Natural killer cell (primary cell): ENCODE data around the gene POU2F2. TPM values are rescaled to one million over a fixed set of nuclear protein-coding genes. Genes with fewer than 3 reads are reported as not detected.

ENCODE experiments used
- ATAC-seq, 3 donors: fragments of 150-1000 bp in 2 of 3; fragments of 200-7000 bp in 1 of 3; cut with Tn5 transposase; 1 replicate in 1 of 3; 2 replicates in 2 of 3; pipeline ENCODE4 v1.10.0; 2021; ENCODE audit warnings: mild to moderate bottlenecking in 2 of 3, moderate library complexity in 2 of 3
- DNase-seq, 2 donors: peaks; one replicate each; pipeline versions ENCODE4 v3.0.0 to v3.0.0-alpha.2; 2013 to 2021; ENCODE audit warnings: mixed read lengths in 1 of 2
- H3K27ac ChIP-seq: one replicate; pipeline ENCODE4 v1.5.1; 2013; ENCODE audit warnings: mild to moderate bottlenecking, low read length
- H3K27me3 ChIP-seq: one replicate; pipeline ENCODE4 v1.6.1; 2013; ENCODE audit warnings: low read length; ENCODE audit not compliant: control insufficient read depth, insufficient read depth
- H3K36me3 ChIP-seq: one replicate; pipeline ENCODE4 v1.6.1; 2013; ENCODE audit warnings: low read length; ENCODE audit not compliant: control insufficient read depth, insufficient read depth
- H3K4me1 ChIP-seq: one replicate; pipeline ENCODE4 v1.6.1; 2013; ENCODE audit warnings: low read length; ENCODE audit not compliant: control insufficient read depth, insufficient read depth
- H3K4me3 ChIP-seq: one replicate; pipeline ENCODE4 v1.5.1; 2013; ENCODE audit warnings: low read length
- H3K9me3 ChIP-seq: one replicate; pipeline ENCODE4 v1.6.1; 2013; ENCODE audit warnings: low read length; ENCODE audit not compliant: control insufficient read depth, insufficient read depth
- H3K27ac Mint-ChIP-seq, 2 donors: one replicate each; pipeline ENCODE4 v1.8.0; 2022; ENCODE audit warnings: mild to moderate bottlenecking in 2 of 2, mixed read lengths in 2 of 2, moderate library complexity in 1 of 2
- H3K27me3 Mint-ChIP-seq, 2 donors: one replicate each; pipeline ENCODE4 v1.8.0; 2022; ENCODE audit warnings: low read depth in 2 of 2, mixed read lengths in 2 of 2
- H3K36me3 Mint-ChIP-seq: one replicate; pipeline ENCODE4 v1.8.0; 2022; ENCODE audit warnings: mixed read lengths
- H3K4me1 Mint-ChIP-seq, 2 donors: one replicate each; pipeline ENCODE4 v1.8.0; 2022; ENCODE audit warnings: mixed read lengths in 2 of 2
- H3K4me3 Mint-ChIP-seq: one replicate; pipeline ENCODE4 v1.8.0; 2022; ENCODE audit warnings: mild to moderate bottlenecking, moderate library complexity, mixed read lengths
- H3K9me3 Mint-ChIP-seq, 2 donors: one replicate each; pipeline ENCODE4 v1.8.0; 2022; ENCODE audit warnings: mixed read lengths in 2 of 2
- CTCF ChIP-seq: fragments of 200-600 bp; IDR thresholded peaks from one replicate; pipeline ENCODE4 v1.8.0; 2022; ENCODE audit warnings: antibody characterized with exemption
- WGBS: methylation state at CpG from one replicate; pipeline ENCODE4 v1.1.7; 2013; ENCODE audit warnings: missing lambda C conversion rate; ENCODE audit not compliant: insufficient coverage; 5-methylcytosine and 5-hydroxymethylcytosine counted together
- intact Hi-C: fragments of 100-400 bp; cut with micrococcal nuclease; formaldehyde crosslinking; loops from one replicate; pipeline ENCODE4 v1.14.2; 2022
- total RNA-seq, 4 donors: library from RNA; stranded (reverse); fragments of 120-200 nt in 1 of 4; gene quantifications; one replicate each; pipeline versions ENCODE4 v1.2.3 to v1.2.4, GENCODE V29; 2013 to 2022

The POU2F2 gene
- total RNA-seq, 3 donors from 2014 or later (not counting 1 experiment from before 2014, with no cell fraction given) = 27.3 to 40.8 (median 29.3) TPM

- no peak overlapping the region for H3K27ac ChIP-seq
- peaks cover 19 to 36% of the 10 kb centered on the region in 2 donors for H3K4me1 Mint-ChIP-seq
- 90% methylated on average over 19 of the region's 20 CpGs for WGBS
- H3K4me3 ChIP-seq = no peak overlapping the region
- no peaks in the 10 kb centered on the region for H3K36me3 ChIP-seq
- H3K4me3 Mint-ChIP-seq = no peak overlapping the region
- no peaks in the 10 kb centered on the region for H3K36me3 Mint-ChIP-seq
- DNase-seq (no peak), ATAC-seq (no peak)
- no peaks in the 10 kb centered on the region for H3K9me3 ChIP-seq
- H3K9me3 Mint-ChIP-seq = no peaks in the 10 kb centered on the region
- H3K27ac Mint-ChIP-seq = no peak overlapping the region
- H3K27me3 Mint-ChIP-seq = peaks cover 8 to 28% of the 10 kb centered on the region in 2 donors
- H3K4me1 ChIP-seq = peaks cover 33% of the 10 kb centered on the region
- intact Hi-C loops = no loop called here
- no peak for TF ChIP-seq CTCF
- H3K27me3 ChIP-seq = no peaks in the 10 kb centered on the region
Measured at GRCh38 chr19:42151782-42152684, 19.8 kb upstream of the POU2F2 start.

GRCh38 chr19:42150911-42151361 lies 18.7 kb upstream of the POU2F2 start:
- peaks cover 7 to 26% of the 10 kb centered on the region in 2 donors for H3K27me3 Mint-ChIP-seq
- Histone ChIP-seq H3K4me3 (no peak overlapping the region), H3K27me3 (no peaks in the 10 kb centered on the region), H3K36me3 (no peaks in the 10 kb centered on the region), H3K27ac (no peak overlapping the region), H3K9me3 (no peaks in the 10 kb centered on the region), H3K4me1 (peaks cover 33% of the 10 kb centered on the region)
- intact Hi-C loops = no loop called here
- H3K27ac Mint-ChIP-seq = no peak overlapping the region
- 56% methylated on average over 6 of the region's 9 CpGs for WGBS
- ATAC-seq (no peak), DNase-seq (no peak)
- H3K9me3 Mint-ChIP-seq = no peaks in the 10 kb centered on the region
- H3K36me3 Mint-ChIP-seq = no peaks in the 10 kb centered on the region
- no peak overlapping the region for H3K4me3 Mint-ChIP-seq
- no peak for TF ChIP-seq CTCF
- peaks cover 19 to 31% of the 10 kb centered on the region in 2 donors for H3K4me1 Mint-ChIP-seq

GRCh38 chr19:42150364-42150763 lies 18.1 kb upstream of the POU2F2 start:
- WGBS = 70% methylated on average over 14 of the region's 17 CpGs
- Mint-ChIP-seq H3K27me3 (peaks cover 1 to 23% of the 10 kb centered on the region in 2 donors), H3K9me3 (no peaks in the 10 kb centered on the region)

More at GRCh38 chr19:42150364-42150763, 18.1 kb upstream of the POU2F2 start:
- ATAC-seq (no peak), DNase-seq (no peak)
- H3K4me3 ChIP-seq = no peak overlapping the region
- Mint-ChIP-seq H3K4me1 (peaks cover 14 to 26% of the 10 kb centered on the region in 2 donors), H3K27ac (no peak overlapping the region), H3K36me3 (no peaks in the 10 kb centered on the region), H3K4me3 (no peak overlapping the region)
- no peak overlapping the region for H3K27ac ChIP-seq
- no peaks in the 10 kb centered on the region for H3K9me3 ChIP-seq
- H3K36me3 ChIP-seq = no peaks in the 10 kb centered on the region
- TF ChIP-seq CTCF = no peak
- peaks cover 28% of the 10 kb centered on the region for H3K4me1 ChIP-seq
- intact Hi-C loops = no loop called here
- no peaks in the 10 kb centered on the region for H3K27me3 ChIP-seq
